ENCODE data around the gene PTPRG.

PTPRG gene

GRCh38 chr3:61776390-61776789 is 215.0 kb downstream of the PTPRG start:
- TF ChIP-seq TAF1 (IDR thresholded peaks at IDR 0.05; ENCODE audit: borderline replicate concordance, insufficient read depth, low read length) (no peak), REST (IDR thresholded peaks at IDR 0.05; ENCODE audit: insufficient read depth in 1 of 2, low read depth in 2 of 2, low read length in 2 of 2) (no peak), FOXP2 (optimal IDR thresholded peaks at IDR 0.05; ENCODE audit: borderline replicate concordance, extremely low read depth, extremely low read length, insufficient read depth) (no peak), POLR2AphosphoS5 (IDR thresholded peaks at IDR 0.05; ENCODE audit: low read depth, low read length) (no peak), SIN3A (IDR thresholded peaks at IDR 0.05; ENCODE audit: borderline replicate concordance, insufficient read depth, low read length) (no peak)

GRCh38 chr3:61777483-61777882 is 216.1 kb downstream of the PTPRG start:
- TF ChIP-seq POLR2AphosphoS5 (IDR thresholded peaks at IDR 0.05; ENCODE audit: low read depth, low read length) (no peak), SIN3A (IDR thresholded peaks at IDR 0.05; ENCODE audit: borderline replicate concordance, insufficient read depth, low read length) (no peak), TAF1 (IDR thresholded peaks at IDR 0.05; ENCODE audit: borderline replicate concordance, insufficient read depth, low read length) (no peak), FOXP2 (optimal IDR thresholded peaks at IDR 0.05; ENCODE audit: borderline replicate concordance, extremely low read depth, extremely low read length, insufficient read depth) (no peak), REST (IDR thresholded peaks at IDR 0.05; ENCODE audit: insufficient read depth in 1 of 2, low read depth in 2 of 2, low read length in 2 of 2) (no peak)

GRCh38 chr3:61778095-61778494 is 216.7 kb downstream of the PTPRG start:
- TF ChIP-seq POLR2AphosphoS5 (IDR thresholded peaks at IDR 0.05; ENCODE audit: low read depth, low read length) (no peak), REST (IDR thresholded peaks at IDR 0.05; ENCODE audit: insufficient read depth in 1 of 2, low read depth in 2 of 2, low read length in 2 of 2) (no peak), FOXP2 (optimal IDR thresholded peaks at IDR 0.05; ENCODE audit: borderline replicate concordance, extremely low read depth, extremely low read length, insufficient read depth) (no peak), TAF1 (IDR thresholded peaks at IDR 0.05; ENCODE audit: borderline replicate concordance, insufficient read depth, low read length) (no peak), SIN3A (IDR thresholded peaks at IDR 0.05; ENCODE audit: borderline replicate concordance, insufficient read depth, low read length) (no peak)

GRCh38 chr3:61780016-61780415 is 218.6 kb downstream of the PTPRG start:
- TF ChIP-seq TAF1 (IDR thresholded peaks at IDR 0.05; ENCODE audit: borderline replicate concordance, insufficient read depth, low read length) (no peak), FOXP2 (optimal IDR thresholded peaks at IDR 0.05; ENCODE audit: borderline replicate concordance, extremely low read depth, extremely low read length, insufficient read depth) (no peak), SIN3A (IDR thresholded peaks at IDR 0.05; ENCODE audit: borderline replicate concordance, insufficient read depth, low read length) (no peak), POLR2AphosphoS5 (IDR thresholded peaks at IDR 0.05; ENCODE audit: low read depth, low read length) (no peak), REST (IDR thresholded peaks at IDR 0.05; ENCODE audit: insufficient read depth in 1 of 2, low read depth in 2 of 2, low read length in 2 of 2) (no peak)

Data from PFSK-1 (cell line).